ENCODE measurements around the gene PDX1. TPM values are rescaled to one million over a fixed set of nuclear protein-coding genes. Genes with fewer than 3 reads are reported as not detected.
"Not testable (repeated sequence)": the region's sequence is repeated elsewhere in the genome, so short reads cannot be mapped to it uniquely, and the experiment has no call there.

The PDX1 gene
- total and polyA plus RNA-seq, 3 donors from 2014 or later, result 0.12 to 0.24 TPM; not detected in 1

- WGBS, 2 donors, result 55 to 65% methylated on average over 6 of the region's 6 CpGs
- peaks cover 12% of the 10 kb centered on the region for H3K4me1 ChIP-seq
- H3K27ac ChIP-seq, result no peak overlapping the region
- DNase-seq, result no peak
- H3K36me3 ChIP-seq (ENCODE audit: low read depth, missing control alignments), result no peaks in the 10 kb centered on the region
- TF ChIP-seq CTCF (IDR thresholded peaks at IDR 0.05) (no peak), POLR2A (IDR thresholded peaks at IDR 0.05) (no peak)
- H3K9me3 ChIP-seq, result no peaks in the 10 kb centered on the region
- H3K27me3 ChIP-seq, result no peaks in the 10 kb centered on the region
- H3K4me3 ChIP-seq, result no peak overlapping the region
- intact Hi-C loops (cut with DNase I; ENCODE audit: low total_unique reads), result no loop called here
Measured at GRCh38 chr13:27962128-27962841, 42.5 kb downstream of the PDX1 start.

GRCh38 chr13:27962982-27963381 is 43.2 kb downstream of the PDX1 start:
- Histone ChIP-seq H3K4me1 (peaks cover 12% of the 10 kb centered on the region), H3K27me3 (no peaks in the 10 kb centered on the region), H3K9me3 (no peaks in the 10 kb centered on the region), H3K4me3 (no peak overlapping the region), H3K36me3 (ENCODE audit: low read depth, missing control alignments) (no peaks in the 10 kb centered on the region), H3K27ac (no peak overlapping the region)
- DNase-seq, result no peak
- no peak for TF ChIP-seq POLR2A (IDR thresholded peaks at IDR 0.05)
- no peak for TF ChIP-seq CTCF (IDR thresholded peaks at IDR 0.05)
- 76 to 89% methylated on average over 5 to 9 of the region's 9 CpGs for WGBS, 2 donors
- intact Hi-C loops (cut with DNase I; ENCODE audit: low total_unique reads), result no loop called here

GRCh38 chr13:27963491-27963890 is 43.7 kb downstream of the PDX1 start:
- H3K27ac ChIP-seq, result no peak overlapping the region
- peaks cover 12% of the 10 kb centered on the region for H3K4me1 ChIP-seq
- intact Hi-C loops (cut with DNase I; ENCODE audit: low total_unique reads), result no loop called here
- H3K36me3 ChIP-seq (ENCODE audit: low read depth, missing control alignments), result no peaks in the 10 kb centered on the region
- WGBS, 2 donors, result 82 to 83% methylated on average over 3 of the region's 3 CpGs
- TF ChIP-seq POLR2A (IDR thresholded peaks at IDR 0.05) (no peak), CTCF (IDR thresholded peaks at IDR 0.05) (no peak)
- H3K4me3 ChIP-seq, result no peak overlapping the region
- no peaks in the 10 kb centered on the region for H3K27me3 ChIP-seq
- no peaks in the 10 kb centered on the region for H3K9me3 ChIP-seq
- no peak for DNase-seq

GRCh38 chr13:27964206-27964605 is 44.4 kb downstream of the PDX1 start:
- WGBS, 2 donors, result 66% methylated on average over 13 of the region's 13 CpGs
- H3K4me3 ChIP-seq; H3K27me3 ChIP-seq; DNase-seq; H3K9me3 ChIP-seq; H3K36me3 ChIP-seq (ENCODE audit: low read depth, missing control alignments); H3K27ac ChIP-seq; intact Hi-C loops (cut with DNase I; ENCODE audit: low total_unique reads): not testable (repeated sequence)
- H3K4me1 ChIP-seq, result peaks cover 12% of the 10 kb centered on the region

GRCh38 chr13:27964741-27965323 is 45.0 kb downstream of the PDX1 start:
- no peaks in the 10 kb centered on the region for H3K27me3 ChIP-seq
- no peak overlapping the region for H3K4me3 ChIP-seq
- no peak for TF ChIP-seq CTCF (IDR thresholded peaks at IDR 0.05)
- no peak for TF ChIP-seq POLR2A (IDR thresholded peaks at IDR 0.05)
- peaks cover 12% of the 10 kb centered on the region for H3K4me1 ChIP-seq
- no peak overlapping the region for H3K27ac ChIP-seq
- no peaks in the 10 kb centered on the region for H3K36me3 ChIP-seq (ENCODE audit: low read depth, missing control alignments)
- intact Hi-C loops (cut with DNase I; ENCODE audit: low total_unique reads), result no loop called here
- DNase-seq, result no peak
- 47 to 57% methylated on average over 15 of the region's 15 CpGs for WGBS, 2 donors
- no peaks in the 10 kb centered on the region for H3K9me3 ChIP-seq

Data from testis (tissue), 3 donors.